ENCODE data around the gene TRIM8.

The TRIM8 gene

DNA sequence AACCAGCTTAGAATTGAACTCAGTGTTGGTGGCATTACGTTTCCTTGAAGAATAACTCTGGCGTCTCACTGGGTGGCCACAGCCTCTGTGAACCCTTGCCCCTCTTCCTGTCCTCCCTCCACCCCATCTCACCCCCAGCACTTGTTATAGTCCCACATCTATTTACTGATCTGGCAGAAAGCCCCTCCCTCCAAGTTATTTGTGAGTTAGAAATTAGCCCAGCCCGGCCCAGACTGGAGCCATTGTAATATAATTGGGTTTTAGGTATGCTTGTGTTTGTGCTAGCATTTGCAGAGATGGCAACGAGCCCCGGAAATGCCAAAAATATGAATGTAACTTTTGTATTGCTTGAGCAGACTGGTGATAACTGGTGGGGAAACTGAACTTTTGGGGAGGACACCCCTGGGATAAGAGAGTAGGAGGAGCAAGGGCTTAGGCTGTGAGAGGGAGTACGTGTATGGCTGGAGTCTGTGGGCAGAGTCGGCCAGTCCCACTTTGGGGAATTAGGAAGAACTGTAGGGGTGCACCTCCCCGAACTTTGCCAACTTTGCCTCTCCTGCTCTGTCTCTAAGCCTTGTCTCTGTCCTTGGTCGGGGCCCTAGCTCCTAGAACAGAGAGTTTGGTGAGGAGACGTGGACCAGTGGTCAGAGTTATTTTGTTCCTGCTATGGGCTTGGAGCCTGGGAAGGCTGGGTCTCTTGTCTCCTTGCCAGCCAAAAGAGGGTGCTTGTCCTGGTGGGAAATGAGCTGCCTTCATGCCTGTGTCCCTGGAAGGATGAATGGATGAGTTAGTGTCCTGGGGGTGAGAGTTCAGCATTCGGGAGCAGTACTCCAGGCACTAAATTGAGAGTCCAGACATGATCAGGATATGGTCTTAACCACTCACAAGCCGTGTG lies 19.3 kb upstream of the TRIM8 start:
- CTCF ChIA-PET, result interaction anchor here (0.7 to 2.5 kb wide), 6 partner anchors 14 to 277 kb away, joined by 3 to 8 read pairs (median 3); no protein-coding TSS in a partner anchor
- POLR2A ChIA-PET, result no interaction called here
- DNase-seq (ENCODE audit: extremely low spot score), result no peak
- TF ChIP-seq CTCF (IDR thresholded peaks at IDR 0.05; ENCODE audit: control extremely low read depth, extremely low read depth, low read depth, missing control alignments), result no peak

- TF ChIP-seq CTCF (IDR thresholded peaks at IDR 0.05; ENCODE audit: control extremely low read depth, extremely low read depth, low read depth, missing control alignments), result no peak
- no peak for DNase-seq (ENCODE audit: extremely low spot score)
- POLR2A ChIA-PET, result no interaction called here
- CTCF ChIA-PET, result interaction anchor here (1.4 to 2.5 kb wide), 5 partner anchors 15 to 44 kb away, joined by 3 to 10 read pairs (median 8); no protein-coding TSS in a partner anchor
Observed at GRCh38 chr10:102626026-102626685, 18.1 kb upstream of the TRIM8 start.

- ChIA-PET POLR2A (interaction anchor here (0.6 kb wide), 1 partner anchor 90 kb away, joined by 6 read pairs; no protein-coding TSS in a partner anchor), CTCF (interaction anchor here (0.8 to 2.5 kb wide), 7 partner anchors 12 to 458 kb away, joined by 3 to 10 read pairs (median 4); partner anchors contain the start of gene TRIM8)
- no peak for DNase-seq (ENCODE audit: extremely low spot score)
- TF ChIP-seq CTCF (IDR thresholded peaks at IDR 0.05; ENCODE audit: control extremely low read depth, extremely low read depth, low read depth, missing control alignments), result no peak
Observed at GRCh38 chr10:102627291-102627735, 17.0 kb upstream of the TRIM8 start.

DNA sequence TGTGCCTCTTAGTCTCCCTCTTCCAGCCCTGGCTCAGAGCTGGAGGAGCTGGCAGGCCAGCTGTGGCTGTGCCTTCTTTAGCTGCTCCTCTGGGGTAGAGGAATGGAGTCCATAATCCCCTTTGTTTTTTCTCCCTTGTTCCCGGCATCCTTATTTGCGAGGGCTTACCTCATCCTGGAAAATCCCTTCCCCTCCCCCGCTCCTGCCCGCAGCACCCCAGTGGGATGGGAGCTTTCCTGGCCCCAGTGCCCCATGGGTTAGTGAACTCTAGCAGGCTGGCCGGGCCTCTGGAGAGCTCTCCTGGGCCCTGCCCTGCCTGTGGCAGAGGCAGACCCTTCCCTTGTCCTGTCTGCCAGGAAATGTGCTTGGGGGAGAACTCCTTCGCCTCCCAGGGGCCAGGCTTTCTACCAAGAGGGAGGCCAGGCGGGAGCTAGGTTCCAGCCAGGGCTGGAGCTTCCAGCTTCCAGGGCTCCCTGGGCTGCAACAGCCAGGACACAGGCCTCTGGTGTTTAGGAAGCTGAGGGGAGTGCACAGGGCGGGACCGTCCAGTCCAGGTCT lies 16.5 kb upstream of the TRIM8 start:
- no peak for TF ChIP-seq CTCF (IDR thresholded peaks at IDR 0.05; ENCODE audit: control extremely low read depth, extremely low read depth, low read depth, missing control alignments)
- no peak for DNase-seq (ENCODE audit: extremely low spot score)
- POLR2A ChIA-PET, result no interaction called here
- CTCF ChIA-PET, result interaction anchor here (0.8 to 2.5 kb wide), 7 partner anchors 12 to 458 kb away, joined by 3 to 10 read pairs (median 4); partner anchors contain the start of gene TRIM8

GRCh38 chr10:102628451-102628911 lies 15.8 kb upstream of the TRIM8 start:
- DNase-seq (ENCODE audit: extremely low spot score), result no peak
- CTCF ChIA-PET, result interaction anchor here (0.7 to 2.5 kb wide), 8 partner anchors 9 to 459 kb away, joined by 3 to 10 read pairs (median 4); partner anchors contain the start of gene TRIM8

More at GRCh38 chr10:102628451-102628911, 15.8 kb upstream of the TRIM8 start:
- POLR2A ChIA-PET, result no interaction called here
- no peak for TF ChIP-seq CTCF (IDR thresholded peaks at IDR 0.05; ENCODE audit: control extremely low read depth, extremely low read depth, low read depth, missing control alignments)

All from GM10248 (cell line).